GM06990 (cell line): ENCODE results near the gene C11orf42.

ENCODE experiments used
- DNase-seq: peaks from one replicate; pipeline ENCODE4 v3.0.0-alpha.2; 2011; ENCODE audit not compliant: insufficient read length; ENCODE audit errors: extremely low read depth
- H3K27me3 ChIP-seq: replicated peaks from 2 replicates; pipeline ENCODE4 v1.6.0; 2011; ENCODE audit warnings: low read length; ENCODE audit not compliant: control insufficient read depth, insufficient read depth
- H3K36me3 ChIP-seq: 2 replicates; pipeline ENCODE4 v1.5.1; 2011; ENCODE audit warnings: low read length; ENCODE audit not compliant: control insufficient read depth, insufficient read depth
- H3K4me3 ChIP-seq: replicated peaks from 2 replicates; pipeline ENCODE4 v1.5.1; 2011; ENCODE audit warnings: low read depth, mild to moderate bottlenecking, control low read depth, low read length
- TF ChIP-seq, protein P1 (sequence below): IDR thresholded peaks from 2 replicates; pipeline ENCODE4 v1.5.1; 2011; ENCODE audit warnings: low read length, control low read depth, mild to moderate bottlenecking, inconsistent platforms; ENCODE audit not compliant: insufficient read depth, poor library complexity, severe bottlenecking

The C11orf42 gene

DNA sequence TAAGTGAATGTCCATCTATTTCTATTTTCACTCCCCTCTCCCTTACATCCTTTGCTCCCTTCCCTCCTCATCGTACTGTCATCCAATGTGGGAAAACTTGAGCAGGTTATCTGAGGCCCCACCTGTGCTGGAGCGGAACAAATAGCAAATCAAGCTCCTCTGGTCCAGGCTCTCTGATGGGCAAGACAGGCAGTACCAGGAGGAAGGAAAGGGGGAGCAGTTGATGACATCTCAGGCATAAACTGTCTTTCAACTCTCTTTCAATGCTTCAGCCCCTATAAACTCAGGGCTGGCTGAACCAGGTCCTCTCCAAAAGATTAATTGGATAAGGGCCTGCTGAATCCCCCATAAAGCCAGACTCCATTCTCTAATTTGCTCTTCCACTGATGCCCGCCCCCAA, 52.8 kb downstream of the C11orf42 start:
- no peak for DNase-seq
- H3K27me3 ChIP-seq = peaks cover 5% of the 10 kb centered on the region
- H3K4me3 ChIP-seq = no peak overlapping the region
- H3K36me3 ChIP-seq = no peaks in the 10 kb centered on the region
- TF ChIP-seq, protein P1, sequence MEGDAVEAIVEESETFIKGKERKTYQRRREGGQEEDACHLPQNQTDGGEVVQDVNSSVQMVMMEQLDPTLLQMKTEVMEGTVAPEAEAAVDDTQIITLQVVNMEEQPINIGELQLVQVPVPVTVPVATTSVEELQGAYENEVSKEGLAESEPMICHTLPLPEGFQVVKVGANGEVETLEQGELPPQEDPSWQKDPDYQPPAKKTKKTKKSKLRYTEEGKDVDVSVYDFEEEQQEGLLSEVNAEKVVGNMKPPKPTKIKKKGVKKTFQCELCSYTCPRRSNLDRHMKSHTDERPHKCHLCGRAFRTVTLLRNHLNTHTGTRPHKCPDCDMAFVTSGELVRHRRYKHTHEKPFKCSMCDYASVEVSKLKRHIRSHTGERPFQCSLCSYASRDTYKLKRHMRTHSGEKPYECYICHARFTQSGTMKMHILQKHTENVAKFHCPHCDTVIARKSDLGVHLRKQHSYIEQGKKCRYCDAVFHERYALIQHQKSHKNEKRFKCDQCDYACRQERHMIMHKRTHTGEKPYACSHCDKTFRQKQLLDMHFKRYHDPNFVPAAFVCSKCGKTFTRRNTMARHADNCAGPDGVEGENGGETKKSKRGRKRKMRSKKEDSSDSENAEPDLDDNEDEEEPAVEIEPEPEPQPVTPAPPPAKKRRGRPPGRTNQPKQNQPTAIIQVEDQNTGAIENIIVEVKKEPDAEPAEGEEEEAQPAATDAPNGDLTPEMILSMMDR = no peak

DNA sequence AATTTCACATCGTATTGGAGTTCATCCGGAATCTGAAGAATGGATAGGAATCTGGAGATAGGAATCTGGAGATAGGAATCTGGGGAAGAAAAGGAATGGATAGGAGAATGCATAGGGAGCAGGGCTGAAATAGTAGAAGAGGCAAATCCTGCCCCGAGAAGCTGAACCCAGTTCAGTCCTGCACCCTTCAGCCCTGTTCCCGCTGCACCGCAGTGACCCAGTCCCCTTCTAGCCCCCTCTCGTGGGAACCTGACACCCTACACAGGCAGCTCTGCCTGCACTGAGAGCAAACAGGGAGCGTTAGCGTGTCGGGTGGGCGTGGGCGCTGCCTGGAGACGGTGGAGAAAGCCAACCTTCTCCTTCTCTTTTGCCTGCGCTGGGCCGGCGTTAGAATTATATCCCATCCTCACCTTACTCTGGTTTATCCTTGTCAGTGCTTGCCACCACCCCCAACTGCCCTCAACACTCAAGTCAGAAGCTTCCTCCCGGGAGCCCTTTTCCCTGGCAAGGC, 53.3 kb downstream of the C11orf42 start:
- DNase-seq = no peak
- H3K4me3 ChIP-seq = no peak overlapping the region
- peaks cover 5% of the 10 kb centered on the region for H3K27me3 ChIP-seq
- H3K36me3 ChIP-seq = no peaks in the 10 kb centered on the region
- TF ChIP-seq, protein P1 = no peak

DNA sequence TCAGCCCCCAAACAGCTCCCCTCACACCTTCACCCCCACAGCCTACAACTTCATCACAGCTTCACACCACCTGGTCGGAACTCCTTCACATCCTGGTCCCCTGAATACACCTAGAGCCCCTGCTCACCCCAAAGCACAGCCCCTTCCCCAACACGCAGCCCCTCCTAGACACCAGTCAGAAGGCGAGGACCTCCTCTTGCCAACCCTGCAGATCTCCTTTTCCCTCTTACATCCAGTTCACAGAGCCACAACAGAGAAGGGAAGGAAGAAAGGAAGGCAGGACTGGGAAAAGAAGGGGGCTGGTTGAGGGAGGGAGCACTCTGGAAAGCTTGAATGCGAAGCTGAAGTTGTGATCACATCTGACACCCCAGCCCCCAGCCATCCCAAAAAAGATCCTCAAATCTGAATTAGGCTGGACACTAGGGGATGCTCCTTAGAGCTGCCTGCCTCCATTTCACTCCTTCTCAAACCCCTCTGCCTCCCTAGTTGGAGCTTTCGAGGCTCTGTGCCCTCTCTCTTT, 54.9 kb downstream of the C11orf42 start:
- Histone ChIP-seq H3K36me3 (no peaks in the 10 kb centered on the region), H3K4me3 (no peak overlapping the region), H3K27me3 (peaks cover 5% of the 10 kb centered on the region)
- no peak for DNase-seq
- TF ChIP-seq, protein P1 = no peak
